HG02571 (cell line): ENCODE results near the gene KAT14.
"Not testable (repeated sequence)": the region's sequence is repeated elsewhere in the genome, so short reads cannot be mapped to it uniquely, and the experiment has no call there.

Experiments used
- ATAC-seq: cut with Tn5 transposase; IDR thresholded peaks from one replicate; pipeline ENCODE4 v1.9.1; 2021; ENCODE audit warnings: mild to moderate bottlenecking, moderate library complexity; ENCODE audit not compliant: unreplicated experiment

The KAT14 gene, protein sequence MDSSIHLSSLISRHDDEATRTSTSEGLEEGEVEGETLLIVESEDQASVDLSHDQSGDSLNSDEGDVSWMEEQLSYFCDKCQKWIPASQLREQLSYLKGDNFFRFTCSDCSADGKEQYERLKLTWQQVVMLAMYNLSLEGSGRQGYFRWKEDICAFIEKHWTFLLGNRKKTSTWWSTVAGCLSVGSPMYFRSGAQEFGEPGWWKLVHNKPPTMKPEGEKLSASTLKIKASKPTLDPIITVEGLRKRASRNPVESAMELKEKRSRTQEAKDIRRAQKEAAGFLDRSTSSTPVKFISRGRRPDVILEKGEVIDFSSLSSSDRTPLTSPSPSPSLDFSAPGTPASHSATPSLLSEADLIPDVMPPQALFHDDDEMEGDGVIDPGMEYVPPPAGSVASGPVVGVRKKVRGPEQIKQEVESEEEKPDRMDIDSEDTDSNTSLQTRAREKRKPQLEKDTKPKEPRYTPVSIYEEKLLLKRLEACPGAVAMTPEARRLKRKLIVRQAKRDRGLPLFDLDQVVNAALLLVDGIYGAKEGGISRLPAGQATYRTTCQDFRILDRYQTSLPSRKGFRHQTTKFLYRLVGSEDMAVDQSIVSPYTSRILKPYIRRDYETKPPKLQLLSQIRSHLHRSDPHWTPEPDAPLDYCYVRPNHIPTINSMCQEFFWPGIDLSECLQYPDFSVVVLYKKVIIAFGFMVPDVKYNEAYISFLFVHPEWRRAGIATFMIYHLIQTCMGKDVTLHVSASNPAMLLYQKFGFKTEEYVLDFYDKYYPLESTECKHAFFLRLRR

DNA sequence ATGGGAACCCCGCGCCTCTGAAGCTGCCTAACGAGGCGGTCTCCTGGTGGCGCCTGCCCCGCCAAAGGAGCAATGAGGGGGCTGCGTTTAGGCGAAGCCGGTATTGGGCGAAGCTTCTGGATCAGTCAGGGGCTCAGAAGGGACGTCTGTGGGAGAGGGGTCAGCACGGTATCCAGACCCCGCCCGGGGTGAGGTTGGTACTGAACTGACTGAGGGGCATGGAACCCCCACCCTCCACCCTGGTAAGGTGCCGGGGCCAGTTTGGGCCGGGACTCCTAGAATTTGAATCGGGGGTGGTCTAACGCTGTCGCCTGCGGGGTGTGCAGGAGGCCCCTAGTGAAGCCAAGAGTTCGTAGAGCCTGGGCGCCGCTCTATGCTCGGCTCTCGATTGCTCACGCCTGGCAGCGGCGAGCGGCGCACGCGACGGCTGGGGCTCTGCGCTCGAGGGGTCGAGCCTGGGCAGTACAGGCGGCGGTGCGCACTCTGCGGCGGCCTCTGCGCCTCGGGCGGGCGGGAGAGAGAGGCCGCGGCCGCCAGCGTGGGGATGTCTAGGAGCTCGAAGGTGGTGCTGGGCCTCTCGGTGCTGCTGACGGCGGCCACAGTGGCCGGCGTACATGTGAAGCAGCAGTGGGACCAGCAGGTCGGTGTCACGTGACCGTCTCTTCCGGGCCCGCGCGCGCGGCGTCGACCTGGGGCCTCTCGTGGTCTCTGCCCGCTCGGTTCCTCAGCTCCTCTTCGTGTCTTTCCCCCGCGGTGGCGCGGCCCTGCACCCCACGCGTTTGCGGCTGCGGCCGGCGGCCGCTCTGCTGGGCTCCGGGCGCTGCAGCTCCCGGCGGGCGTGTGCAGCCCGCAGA lies at the start of gene KAT14, which contains the start of gene PET117:
Gene KAT14 (plus strand): TSS at position 452 of the 854 bp plus-strand sequence. CDS start 4,798 bp downstream, outside the sequence.
Gene PET117 (plus strand): TSS at position 452 of the 854 bp plus-strand sequence. CDS start 93 bp downstream, at position 545.
- ATAC-seq = peak; percentile 92

DNA sequence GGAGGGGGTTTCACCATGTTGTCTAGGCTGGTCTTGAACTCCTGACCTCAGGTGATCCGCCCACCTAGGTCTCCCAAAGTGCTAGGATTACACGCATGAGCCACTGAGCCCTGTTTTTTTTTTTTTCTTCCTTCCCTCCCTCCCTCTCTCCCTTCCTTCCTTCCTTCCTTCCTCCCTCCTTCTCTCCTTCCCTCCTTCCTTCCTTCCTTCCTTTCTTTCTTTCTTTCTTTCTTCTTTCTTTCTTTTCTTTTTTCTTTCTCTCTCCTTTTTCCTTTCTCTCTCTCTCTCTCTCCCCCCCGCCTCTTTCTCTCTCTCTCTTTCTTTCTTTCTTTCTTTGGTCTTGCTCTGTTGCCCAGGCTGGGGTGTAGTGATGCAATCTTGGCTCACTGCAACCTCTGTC lies 49.4 kb upstream of the KAT14 start:
- not testable (repeated sequence) for ATAC-seq

DNA sequence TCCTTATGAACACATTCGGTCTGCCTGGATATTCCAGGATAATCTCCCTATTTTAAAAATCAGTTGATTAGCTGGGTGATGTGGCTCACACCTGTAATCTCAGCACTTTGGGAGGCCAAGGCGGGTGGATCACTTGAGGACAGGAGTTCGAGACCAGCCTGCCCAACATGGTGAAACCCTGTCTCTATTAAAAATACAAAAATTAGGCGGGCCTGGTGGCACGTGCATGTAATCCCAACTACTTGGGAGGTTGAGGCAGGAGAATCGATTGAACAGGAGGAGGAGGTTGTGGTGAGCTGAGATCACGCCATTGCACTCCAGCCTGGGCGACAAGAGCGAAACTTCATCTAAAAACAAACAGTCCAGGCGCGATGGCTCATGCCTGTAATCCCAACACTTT lies 48.8 kb upstream of the KAT14 start:
- ATAC-seq = not testable (repeated sequence)

DNA sequence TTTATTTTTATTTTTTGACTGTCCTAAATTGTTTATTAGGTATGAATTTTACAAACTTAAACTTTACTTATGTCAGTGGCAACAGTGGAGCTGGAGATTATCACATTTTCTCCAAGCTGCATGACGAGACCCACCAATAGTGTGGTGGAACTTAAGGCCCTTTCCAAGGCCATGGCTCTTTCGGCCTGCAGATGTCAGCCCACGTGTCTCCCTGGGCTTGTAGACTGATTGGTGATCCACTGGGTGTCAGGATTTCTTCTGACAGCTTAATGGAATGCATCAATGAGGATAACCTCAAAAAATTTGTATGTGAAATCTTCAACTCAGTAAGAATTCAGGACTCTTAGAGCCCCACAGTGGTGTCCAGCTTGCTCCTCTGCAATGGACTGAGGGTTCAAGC lies 47.6 kb upstream of the KAT14 start:
- ATAC-seq = no peak

DNA sequence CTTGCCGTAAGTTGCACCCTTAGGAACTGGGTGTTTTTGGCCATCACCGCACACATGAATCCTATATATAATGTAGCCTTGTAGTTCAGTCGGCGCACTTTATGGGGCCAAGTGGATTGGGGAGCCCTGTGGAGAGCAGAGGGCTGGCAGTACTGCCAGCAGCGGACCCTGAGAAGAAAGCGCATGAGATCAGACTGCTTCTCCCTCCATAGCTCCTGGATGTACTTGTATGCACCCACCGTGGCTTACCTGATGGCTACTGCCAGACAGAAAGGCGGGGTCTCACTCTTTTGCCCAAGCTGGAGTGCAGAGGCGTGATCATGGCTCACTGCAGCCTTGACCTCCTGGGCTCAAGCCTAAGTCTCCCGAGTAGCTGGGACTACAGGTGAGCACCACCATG lies 47.2 kb upstream of the KAT14 start:
- no peak for ATAC-seq

DNA sequence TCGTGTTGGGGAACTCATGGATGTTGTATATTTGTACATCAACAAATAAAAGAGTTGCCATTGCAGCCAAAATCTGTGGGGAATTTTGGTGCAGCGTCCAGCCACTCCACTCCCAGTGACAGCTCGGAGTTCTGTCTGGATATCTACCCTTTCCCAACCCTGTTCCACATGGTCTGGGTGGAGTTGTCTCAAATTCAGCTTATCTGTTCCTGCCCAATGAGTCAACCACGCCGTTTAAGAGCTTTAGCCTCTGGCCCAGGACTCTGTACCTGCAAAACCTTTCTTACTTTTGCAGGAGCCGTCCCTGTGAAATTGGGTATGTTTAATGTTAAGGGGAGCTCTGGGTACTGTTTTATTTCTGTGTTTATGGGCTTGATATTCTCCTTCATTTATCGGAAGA lies 46.0 kb upstream of the KAT14 start:
- ATAC-seq = no peak

DNA sequence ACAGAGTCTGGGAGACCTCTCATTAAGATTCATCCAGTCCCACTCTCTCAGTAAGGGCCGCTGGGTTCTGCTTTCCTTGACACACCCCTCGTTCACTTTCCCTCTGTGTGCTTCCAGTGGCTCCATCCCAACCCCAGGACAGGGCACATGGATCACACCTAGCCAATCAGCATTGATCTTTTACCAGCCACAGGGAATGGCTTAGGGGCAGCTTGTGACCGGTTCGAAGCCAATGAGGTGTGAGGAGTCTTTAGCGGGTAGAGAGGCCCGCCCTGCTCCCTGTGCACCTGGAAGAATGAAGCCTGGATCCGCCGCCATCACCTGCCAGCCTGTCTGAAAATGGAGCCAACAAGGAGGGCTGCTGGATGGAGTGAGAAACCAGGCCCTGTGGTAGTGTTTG lies 44.8 kb upstream of the KAT14 start:
- ATAC-seq = no peak

DNA sequence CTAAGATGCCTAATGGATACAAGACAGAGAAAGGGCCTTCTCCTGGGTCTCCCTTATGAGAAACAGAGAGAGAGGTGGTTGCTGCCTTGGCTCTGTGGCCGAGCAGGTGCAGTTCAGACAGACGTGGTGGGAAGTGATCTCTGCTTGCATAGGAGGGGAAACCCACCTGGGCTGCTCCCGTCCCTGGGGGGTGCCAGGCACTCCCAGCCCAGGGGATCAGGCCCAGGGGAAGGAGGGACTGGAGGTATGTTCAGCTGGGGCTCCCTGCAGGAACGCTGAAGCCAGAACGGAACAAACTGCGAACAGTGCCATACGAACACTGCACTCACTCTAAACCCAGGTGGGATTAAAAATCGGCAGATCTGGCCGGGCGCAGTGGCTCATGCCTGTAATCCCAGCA lies 44.3 kb upstream of the KAT14 start:
- no peak for ATAC-seq

DNA sequence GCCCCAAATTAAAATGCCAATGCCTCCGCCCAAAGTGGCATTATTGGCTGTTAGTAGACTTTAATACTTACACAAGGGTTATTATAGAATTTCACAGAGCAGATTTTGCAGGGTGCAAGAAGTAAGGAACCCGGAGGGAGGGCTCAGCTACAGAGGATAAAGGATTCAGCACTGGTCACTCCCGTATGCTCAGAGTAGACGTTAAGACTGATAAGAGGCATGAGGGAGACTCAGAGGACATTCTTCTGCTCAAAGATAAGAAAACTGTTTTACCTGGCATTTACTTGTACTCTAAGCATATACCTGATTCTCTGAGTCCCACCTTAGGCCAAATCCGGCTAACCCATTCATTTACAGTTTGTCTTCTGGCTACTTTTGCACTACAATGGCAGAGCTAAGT lies 43.5 kb upstream of the KAT14 start:
- ATAC-seq = no peak

DNA sequence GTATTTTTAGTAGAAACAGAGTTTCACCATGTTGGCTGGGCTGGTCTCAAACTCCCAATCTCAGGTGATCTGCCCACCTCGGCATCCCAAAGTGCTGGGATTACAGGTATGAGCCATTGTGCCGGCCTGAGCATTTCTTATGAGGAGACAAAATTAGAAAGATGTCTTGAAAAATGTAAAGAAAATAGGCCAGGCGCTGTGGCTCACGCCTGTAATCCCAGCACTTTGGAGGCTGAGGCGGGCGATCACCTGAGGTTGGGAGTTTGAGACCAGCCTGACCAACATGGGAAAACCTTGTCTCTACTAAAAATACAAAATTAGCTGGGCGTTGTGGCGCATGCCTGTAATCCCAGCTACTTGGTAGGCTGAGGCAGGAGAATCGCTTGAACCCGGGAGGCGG lies 37.1 kb upstream of the KAT14 start:
- ATAC-seq = not testable (repeated sequence)

DNA sequence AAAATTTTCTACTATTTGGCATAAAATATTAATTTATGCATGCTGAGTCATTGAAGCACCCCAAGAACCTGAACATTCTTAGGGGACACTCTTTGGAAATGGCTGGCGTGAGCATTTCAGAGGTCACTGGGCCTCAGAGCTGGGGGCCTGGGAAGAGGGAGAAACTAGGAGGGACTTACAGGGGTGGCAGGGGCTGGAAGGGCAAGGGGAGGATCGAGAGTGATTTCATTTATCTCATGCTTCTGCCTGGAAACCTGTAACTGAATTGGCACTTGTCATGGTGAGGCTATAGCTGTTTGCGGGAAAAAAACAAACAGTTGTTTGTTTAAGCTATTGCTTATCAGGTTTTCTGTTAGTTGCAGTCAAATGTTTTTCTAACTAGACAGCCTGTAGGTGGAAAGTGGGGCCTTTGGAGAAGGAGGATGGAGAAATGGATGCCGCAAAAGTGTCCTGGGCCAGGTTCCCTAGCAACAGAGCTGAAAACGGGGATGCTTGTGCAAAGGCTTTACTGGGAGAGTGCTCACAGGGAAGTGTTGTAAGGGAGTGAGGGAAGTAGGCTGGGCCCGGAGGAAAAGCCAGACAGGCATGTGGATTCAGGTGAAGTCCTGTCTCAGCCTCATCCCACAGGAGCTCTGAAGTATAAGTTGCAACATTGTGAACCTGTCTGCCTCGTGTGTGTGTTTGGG lies 36.4 kb upstream of the KAT14 start:
- no peak for ATAC-seq

DNA sequence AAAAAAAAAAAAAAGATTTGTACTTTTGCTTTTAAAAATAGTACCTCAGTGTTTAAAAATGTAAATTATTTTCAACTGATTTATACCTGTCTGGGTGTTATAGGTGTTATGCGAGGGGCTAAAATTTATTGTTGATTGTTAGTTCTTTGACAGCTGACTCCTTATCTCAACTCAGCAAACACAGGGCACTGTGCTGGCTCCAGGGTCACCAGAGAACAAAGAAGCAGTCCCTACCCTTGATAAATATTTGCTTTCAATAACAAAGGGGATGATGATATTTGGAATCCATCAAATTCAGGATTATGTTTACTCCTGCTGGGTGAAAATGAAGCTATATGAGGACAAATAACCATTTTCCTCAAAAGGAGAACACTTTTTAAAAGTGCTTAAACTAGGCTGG lies 34.2 kb upstream of the KAT14 start:
- ATAC-seq = no peak

DNA sequence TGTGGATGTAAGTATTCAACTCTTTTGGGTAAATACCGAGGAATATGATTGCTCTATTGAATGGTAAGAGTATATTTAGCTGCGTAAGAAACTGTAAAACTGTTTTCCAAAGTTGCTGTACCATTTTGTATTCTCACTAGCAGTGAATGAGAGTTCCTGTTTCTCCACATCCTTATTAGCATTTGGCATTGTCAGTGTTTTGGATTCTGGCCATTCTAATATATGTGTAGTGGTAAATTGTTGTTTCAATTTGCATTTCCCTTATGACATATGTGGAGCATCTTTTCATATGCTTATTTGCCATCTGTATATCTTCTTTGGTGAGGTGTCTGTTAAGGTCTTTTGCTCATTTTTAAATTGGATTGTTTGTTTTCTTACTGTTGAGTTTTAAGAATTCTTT lies 29.3 kb upstream of the KAT14 start:
- ATAC-seq = no peak

DNA sequence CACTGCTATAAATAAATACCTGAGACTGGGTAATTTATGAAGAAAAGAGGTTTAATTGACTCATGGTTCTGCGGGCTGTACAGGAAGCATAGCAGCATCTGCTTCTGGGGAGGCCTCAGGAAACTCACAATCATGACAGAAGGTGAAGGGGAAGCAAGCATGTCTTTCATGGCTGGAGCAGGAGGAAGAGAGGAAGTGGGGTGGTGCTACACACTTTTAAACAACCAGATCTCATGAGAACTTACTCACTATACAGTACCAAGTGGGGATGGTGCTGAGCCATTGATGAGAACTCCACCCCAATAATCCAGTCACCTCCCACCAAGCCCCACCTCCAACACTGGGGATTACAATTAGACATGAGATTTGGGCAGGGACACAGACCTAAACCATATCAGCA lies 9.1 kb upstream of the KAT14 start:
- not testable (repeated sequence) for ATAC-seq

DNA sequence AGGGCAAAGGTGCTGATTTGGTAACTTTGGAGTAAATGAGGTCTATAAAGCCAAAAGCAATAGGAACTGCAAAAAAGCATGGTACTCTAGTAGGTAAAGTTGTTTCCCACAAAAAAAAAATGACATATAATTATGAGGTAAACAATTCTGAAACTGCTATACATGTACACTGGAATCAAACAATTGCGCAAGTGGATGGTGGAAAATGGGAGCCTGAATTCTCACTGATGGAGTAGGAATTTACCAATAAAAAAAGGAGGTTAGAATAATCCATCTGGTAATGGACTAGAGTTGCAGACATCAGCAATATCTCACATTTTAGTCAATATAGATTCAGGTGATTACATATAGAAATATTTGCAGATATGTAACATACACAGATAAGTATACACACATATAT lies 5.0 kb upstream of the KAT14 start:
- ATAC-seq = no peak

DNA sequence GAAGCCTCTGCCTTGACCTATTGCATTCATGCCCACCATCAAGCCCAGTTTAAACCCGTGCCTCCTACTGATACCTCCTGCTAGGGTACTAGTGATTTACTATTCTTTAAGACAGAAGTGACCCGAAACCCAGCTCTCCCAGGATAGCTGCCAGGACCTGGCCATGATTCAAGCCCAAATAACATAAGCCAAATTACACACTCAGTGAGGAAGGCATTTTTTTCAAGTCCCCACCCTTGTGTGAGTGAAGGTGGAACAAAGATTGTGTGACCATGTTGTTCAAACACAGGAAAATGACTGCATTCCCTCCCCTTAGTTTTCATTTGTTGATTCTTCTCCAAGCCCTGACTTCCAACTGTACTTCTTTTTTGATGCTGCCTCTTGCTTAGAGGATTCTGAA lies 3.7 kb upstream of the KAT14 start:
- no peak for ATAC-seq

DNA sequence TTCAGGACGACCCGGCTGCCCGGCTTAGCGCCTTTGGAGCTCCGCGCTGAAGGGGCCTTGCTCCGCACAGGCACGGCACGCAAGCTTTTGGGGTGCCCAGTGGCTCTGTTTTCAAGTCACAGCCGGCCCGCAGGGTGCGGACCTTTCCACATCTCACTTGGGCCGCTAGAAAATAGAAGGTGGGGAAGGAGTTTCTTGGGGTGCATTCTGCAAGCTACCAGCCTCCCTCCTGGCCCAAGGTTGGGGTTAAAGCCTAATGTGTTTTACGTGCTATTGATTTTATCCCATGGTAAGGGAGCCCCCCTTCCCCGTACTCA lies 561 bp downstream of the KAT14 start:
- ATAC-seq = no peak

DNA sequence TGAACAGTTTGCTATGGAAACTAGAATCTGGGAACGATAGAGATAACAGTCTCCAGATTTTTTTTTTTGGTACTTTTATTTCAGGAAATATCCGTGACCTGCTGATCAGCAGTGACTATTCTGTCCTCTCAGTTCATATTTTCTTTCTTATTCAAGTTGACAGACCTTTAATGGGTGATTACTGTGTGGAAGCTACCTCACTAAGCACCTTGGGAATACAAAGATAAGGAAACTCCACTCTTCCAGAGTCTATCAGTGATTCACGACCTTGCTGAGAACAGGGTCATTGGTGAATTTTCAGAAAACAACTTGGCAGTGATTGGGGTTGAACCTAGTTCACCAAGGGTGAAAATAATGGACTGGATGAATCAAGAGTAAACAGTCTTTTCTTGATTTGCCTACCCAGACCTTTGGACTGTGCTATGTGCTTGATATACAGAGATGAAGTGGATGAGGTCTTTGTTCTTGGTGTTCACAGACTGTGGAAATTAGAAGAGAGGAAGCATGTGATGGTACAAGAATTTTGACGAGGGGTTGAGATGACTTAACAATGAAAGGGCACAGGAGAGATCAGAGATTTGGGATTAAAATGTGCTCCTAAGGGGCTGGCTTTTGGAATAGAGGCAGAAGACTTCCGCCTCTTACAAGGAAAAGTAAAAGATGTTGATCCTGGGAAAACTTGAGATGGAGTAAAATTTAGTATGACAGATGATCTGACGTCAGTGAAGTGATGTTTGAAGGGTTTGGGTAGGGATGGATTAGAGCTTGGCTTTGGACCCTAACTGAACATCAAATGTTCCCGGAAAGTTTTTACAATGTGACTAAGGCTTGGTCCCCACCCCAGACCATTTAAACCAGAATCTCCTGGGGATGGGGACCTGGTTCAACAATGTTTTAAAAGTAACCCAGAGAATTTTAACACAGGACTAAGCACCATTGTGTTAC lies 1.2 kb downstream of the KAT14 start:
- no peak for ATAC-seq

DNA sequence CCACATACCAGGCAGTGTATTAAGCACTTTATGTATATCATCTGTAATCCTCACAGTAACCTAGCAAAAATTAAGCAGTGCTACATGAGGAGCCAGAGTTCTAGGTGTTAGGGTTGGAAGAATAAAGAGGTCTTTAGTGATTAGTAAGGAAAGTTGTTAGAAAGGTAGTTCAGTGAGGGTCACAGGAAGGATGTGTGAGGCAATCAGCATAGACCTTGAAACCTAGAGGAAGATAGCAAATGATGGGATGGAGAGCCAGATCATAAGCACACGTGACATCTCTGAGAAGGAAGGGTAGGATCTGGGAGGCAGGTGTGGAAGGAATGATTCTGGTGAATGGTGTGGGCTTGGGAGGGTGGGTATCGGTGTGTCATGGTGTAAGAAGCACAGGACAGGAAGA lies 2.2 kb downstream of the KAT14 start:
- ATAC-seq = no peak
